Measurements from ENCODE around the gene TMEM115. TPM values are rescaled to one million over a fixed set of nuclear protein-coding genes. Genes with fewer than 3 reads are reported as not detected.

Gene TMEM115
- polyA plus RNA-seq, 4 donors: 24.8 to 49.1 (median 31.0) TPM

Other genes with a start within 250 kb of the TMEM115 start
- gene SEMA3F, start 204.2 kb downstream of the TMEM115 start, polyA plus RNA-seq: 10 to 100 TPM in 1 of 4 donors, 1 to 10 TPM in 3; 3.0 to 35.7 (median 4.3) TPM
- not detected for gene GNAT1, start 167.9 kb downstream of the TMEM115 start, polyA plus RNA-seq
- 1 to 10 TPM in 2 of 4 donors, not detected in 2; 2.1 to 2.4 TPM for gene SLC38A3, start 154.2 kb downstream of the TMEM115 start, polyA plus RNA-seq
- gene GNAI2, start 123.3 kb downstream of the TMEM115 start, polyA plus RNA-seq: 100 to 1,000 TPM in 2 of 4 donors, 10 to 100 TPM in 2; 23.9 to 117 (median 81.9) TPM
- gene SEMA3B, start 90.4 kb downstream of the TMEM115 start, polyA plus RNA-seq: 100 to 1,000 TPM in 3 of 4 donors, 10 to 100 TPM in 1; 39.2 to 204 (median 154) TPM
- gene LSMEM2, start 80.4 kb downstream of the TMEM115 start, polyA plus RNA-seq: under 1 TPM in 3 of 4 donors, not detected in 1; 0.21 to 0.54 (median 0.30) TPM
- gene IFRD2, start 67.1 kb downstream of the TMEM115 start, polyA plus RNA-seq: 10 to 100 TPM; 46.3 to 93.4 (median 71.0) TPM
- 1 to 10 TPM; 1.6 to 4.1 (median 2.5) TPM for gene HYAL3, start 60.1 kb downstream of the TMEM115 start, polyA plus RNA-seq
- gene NAA80, start 60.1 kb downstream of the TMEM115 start, polyA plus RNA-seq: 1 to 10 TPM; 2.4 to 8.5 (median 7.3) TPM
- gene HYAL1, start 55.9 kb downstream of the TMEM115 start, polyA plus RNA-seq: 10 to 100 TPM in 1 of 4 donors, 1 to 10 TPM in 3; 1.1 to 11.1 (median 3.7) TPM
- 100 to 1,000 TPM in 1 of 4 donors, 10 to 100 TPM in 3; 11.0 to 124 (median 23.6) TPM for gene HYAL2, start 36.8 kb downstream of the TMEM115 start, polyA plus RNA-seq
- 10 to 100 TPM; 26.8 to 46.2 (median 30.6) TPM for gene TUSC2, start 31.3 kb downstream of the TMEM115 start, polyA plus RNA-seq
- 10 to 100 TPM; 16.3 to 39.0 (median 26.2) TPM for gene RASSF1, start 18.7 kb downstream of the TMEM115 start, polyA plus RNA-seq
- gene ZMYND10, start 13.8 kb downstream of the TMEM115 start, polyA plus RNA-seq: 1 to 10 TPM in 2 of 4 donors, under 1 TPM in 2; 0.43 to 2.5 (median 1.2) TPM
- gene NPRL2, start 8.7 kb downstream of the TMEM115 start, polyA plus RNA-seq: 10 to 100 TPM; 16.2 to 31.8 (median 21.3) TPM
- gene CYB561D2, start 8.7 kb downstream of the TMEM115 start, polyA plus RNA-seq: 10 to 100 TPM; 25.8 to 39.1 (median 30.9) TPM
- 1 to 10 TPM in 1 of 4 donors, under 1 TPM in 3; 0.22 to 5.3 (median 0.89) TPM for gene CACNA2D2, start 144.1 kb upstream of the TMEM115 start, polyA plus RNA-seq
- gene C3orf18, start 208.2 kb upstream of the TMEM115 start, polyA plus RNA-seq: 1 to 10 TPM; 1.1 to 3.9 (median 2.9) TPM
- 10 to 100 TPM; 13.9 to 30.1 (median 16.0) TPM for gene HEMK1, start 210.0 kb upstream of the TMEM115 start, polyA plus RNA-seq